Right lobe of liver (tissue), 4 donors: ENCODE data around the gene ENTR1.
A peak's percentile ranks its signal among the peaks of the same experiment; 100 is the strongest.

Experiments used
- POLR2A ChIP-seq: fragments of 450-650 bp; IDR thresholded peaks from one replicate; pipeline ENCODE4 v1.6.1; 2017; ENCODE audit warnings: antibody characterized with exemption, mild to moderate bottlenecking
- TF ChIP-seq, protein P1 (sequence below), 4 donors: fragments of 200-600 bp in 3 of 4; fragments of 450-650 bp in 1 of 4; IDR thresholded peaks; one replicate each; pipeline versions ENCODE4 v1.5.1 to v1.8.0; 2016 to 2022; ENCODE audit warnings: antibody characterized with exemption in 4 of 4, mild to moderate bottlenecking in 2 of 4
- donor health status: DM: no; HTN: no; CAD: no.
- donor health status: DM: no; HTN: no; CAD: no.
- donor health status: DM: no; HTN: yes; CAD: no.

DNA sequence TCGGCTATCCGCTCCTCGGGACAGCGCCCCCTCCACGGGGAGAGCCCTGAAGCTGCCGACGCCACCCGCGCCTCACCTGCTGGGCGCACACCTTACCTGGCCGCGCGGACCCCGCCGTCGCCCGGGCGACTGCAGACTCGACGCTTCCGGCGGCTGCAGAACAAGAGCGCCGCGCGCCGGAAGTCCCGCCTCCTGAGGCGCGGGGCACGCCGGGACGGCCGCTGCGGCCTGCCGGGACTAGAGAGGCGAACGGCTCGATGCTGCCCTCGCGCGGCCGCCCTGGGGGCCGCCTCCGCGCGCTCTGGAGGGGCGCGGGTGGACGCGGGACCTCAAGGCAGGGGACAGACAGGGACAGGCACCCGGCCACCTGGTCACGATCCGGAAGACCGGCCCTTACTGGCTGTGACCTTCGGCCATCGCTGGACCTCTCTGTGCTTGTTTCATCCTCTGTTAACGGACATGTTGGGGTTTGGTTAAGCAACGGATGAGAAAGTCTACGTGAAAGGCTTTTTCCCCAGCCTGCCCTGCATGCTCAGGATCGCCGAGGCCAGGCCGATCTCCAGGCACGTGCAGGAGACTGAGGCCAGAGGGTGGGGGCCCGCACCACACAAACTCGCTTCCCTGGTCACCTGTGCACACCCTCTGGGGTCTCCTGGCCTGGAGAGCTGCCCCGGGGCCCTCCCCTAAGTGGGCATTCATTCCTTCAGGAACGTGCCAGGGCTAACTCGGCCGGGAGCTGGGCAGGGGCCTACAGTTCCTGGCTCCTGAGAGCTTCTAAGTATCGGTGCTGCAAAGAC is 10.2 kb downstream of the ENTR1 start, which contains the start of gene SNAPC4:
- TF ChIP-seq, protein P1, sequence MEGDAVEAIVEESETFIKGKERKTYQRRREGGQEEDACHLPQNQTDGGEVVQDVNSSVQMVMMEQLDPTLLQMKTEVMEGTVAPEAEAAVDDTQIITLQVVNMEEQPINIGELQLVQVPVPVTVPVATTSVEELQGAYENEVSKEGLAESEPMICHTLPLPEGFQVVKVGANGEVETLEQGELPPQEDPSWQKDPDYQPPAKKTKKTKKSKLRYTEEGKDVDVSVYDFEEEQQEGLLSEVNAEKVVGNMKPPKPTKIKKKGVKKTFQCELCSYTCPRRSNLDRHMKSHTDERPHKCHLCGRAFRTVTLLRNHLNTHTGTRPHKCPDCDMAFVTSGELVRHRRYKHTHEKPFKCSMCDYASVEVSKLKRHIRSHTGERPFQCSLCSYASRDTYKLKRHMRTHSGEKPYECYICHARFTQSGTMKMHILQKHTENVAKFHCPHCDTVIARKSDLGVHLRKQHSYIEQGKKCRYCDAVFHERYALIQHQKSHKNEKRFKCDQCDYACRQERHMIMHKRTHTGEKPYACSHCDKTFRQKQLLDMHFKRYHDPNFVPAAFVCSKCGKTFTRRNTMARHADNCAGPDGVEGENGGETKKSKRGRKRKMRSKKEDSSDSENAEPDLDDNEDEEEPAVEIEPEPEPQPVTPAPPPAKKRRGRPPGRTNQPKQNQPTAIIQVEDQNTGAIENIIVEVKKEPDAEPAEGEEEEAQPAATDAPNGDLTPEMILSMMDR (IDR thresholded peaks at IDR 0.05) = peak; percentile 97
- TF ChIP-seq POLR2A = peak; percentile 71
